ENCODE data around the gene SUPT20HL2. TPM values are rescaled to one million over a fixed set of nuclear protein-coding genes. Genes with fewer than 3 reads are reported as not detected.

The SUPT20HL2 gene
- total RNA-seq, 2 experiments from 2014 or later = not detected

DNA sequence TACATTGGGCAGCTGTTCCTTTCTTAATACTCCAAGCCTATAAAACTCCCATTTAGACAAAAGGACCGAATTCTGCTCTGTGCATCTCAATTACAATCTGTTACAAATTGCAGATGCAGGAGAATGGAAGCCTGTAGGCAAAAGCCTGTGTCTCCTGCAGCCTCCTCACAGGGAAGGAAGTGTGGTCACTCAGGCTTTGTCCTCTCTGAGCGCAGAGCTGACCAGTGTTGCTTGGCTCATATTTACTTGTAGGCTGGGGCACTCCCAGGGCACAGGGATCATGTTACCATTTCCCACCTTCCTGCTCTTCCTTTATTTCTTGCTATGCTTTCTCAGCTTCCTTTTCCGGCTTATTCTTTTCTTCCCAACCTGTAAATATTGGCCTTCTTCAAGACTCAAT is 15.7 kb downstream of the SUPT20HL2 start:
- Mint-ChIP-seq H3K4me3 (no peak overlapping the region), H3K4me1 (no peaks in the 10 kb centered on the region), H3K27me3 (no peaks in the 10 kb centered on the region), H3K27ac (no peak overlapping the region), H3K36me3 (no peaks in the 10 kb centered on the region), H3K9me3 (ENCODE audit: low read depth) (no peaks in the 10 kb centered on the region)
- no peak for DNase-seq
- CTCF ChIA-PET = no interaction called here
- no peak for ATAC-seq

DNA sequence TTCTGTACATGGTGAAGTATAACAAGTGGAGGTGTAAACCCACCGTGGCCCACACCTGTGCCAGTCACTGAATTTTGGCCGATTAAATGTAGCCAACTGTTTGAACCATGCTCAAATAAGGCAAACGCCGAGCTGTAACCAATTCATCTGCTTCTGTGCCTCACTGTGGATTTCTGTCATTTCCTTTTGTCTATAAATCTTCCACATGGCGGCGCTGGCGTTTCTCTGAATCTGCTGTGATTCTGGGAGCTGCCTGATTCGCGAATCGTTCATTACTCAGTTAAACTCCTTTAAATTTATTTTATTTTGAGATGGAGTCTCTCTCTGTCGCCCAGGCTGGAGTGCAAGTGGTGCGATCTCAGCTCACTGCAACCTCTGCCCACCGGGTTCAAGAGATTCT is 19.2 kb downstream of the SUPT20HL2 start:
- Mint-ChIP-seq H3K4me1 (no peaks in the 10 kb centered on the region), H3K4me3 (no peak overlapping the region), H3K36me3 (no peaks in the 10 kb centered on the region), H3K27ac (no peak overlapping the region), H3K27me3 (peaks cover 2% of the 10 kb centered on the region), H3K9me3 (ENCODE audit: low read depth) (no peaks in the 10 kb centered on the region)
- CTCF ChIA-PET = interaction anchor here (0.7 to 1.9 kb wide), 3 partner anchors 48 to 205 kb away, joined by 3 to 9 read pairs (median 3); no protein-coding TSS in a partner anchor
- no peak for ATAC-seq
- peak; percentile 52 for DNase-seq

GRCh38 chrX:24293412-24293811 is 20.5 kb downstream of the SUPT20HL2 start:
- H3K9me3 Mint-ChIP-seq (ENCODE audit: low read depth) = no peaks in the 10 kb centered on the region
- H3K4me3 Mint-ChIP-seq = no peak overlapping the region
- no peaks in the 10 kb centered on the region for H3K36me3 Mint-ChIP-seq
- peaks cover 2% of the 10 kb centered on the region for H3K27me3 Mint-ChIP-seq
- ATAC-seq = no peak
- CTCF ChIA-PET = interaction anchor here (1.9 kb wide), 1 partner anchor 77 kb away, joined by 9 read pairs; no protein-coding TSS in a partner anchor
- H3K4me1 Mint-ChIP-seq = no peaks in the 10 kb centered on the region
- no peak overlapping the region for H3K27ac Mint-ChIP-seq
- DNase-seq = no peak

DNA sequence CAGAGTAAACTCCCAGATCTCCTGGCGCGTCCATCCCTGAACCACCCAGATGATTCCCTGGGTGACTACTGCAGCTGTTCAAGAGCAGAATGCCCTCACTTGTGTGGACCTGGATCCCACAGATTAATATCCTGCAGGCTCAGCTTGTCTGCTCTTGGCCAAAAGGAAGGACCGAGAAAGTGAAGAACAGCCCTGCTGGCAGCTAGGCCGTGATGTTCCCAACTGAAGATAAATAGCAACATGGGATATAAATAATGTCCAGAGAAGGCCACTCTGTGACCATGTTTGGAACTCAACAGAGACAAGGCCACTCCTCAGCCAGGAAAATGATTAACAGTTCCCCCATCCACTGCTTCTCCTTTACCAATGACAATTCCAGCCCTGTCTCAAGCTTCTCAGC is 21.5 kb downstream of the SUPT20HL2 start:
- H3K36me3 Mint-ChIP-seq = no peaks in the 10 kb centered on the region
- H3K27me3 Mint-ChIP-seq = peaks cover 2% of the 10 kb centered on the region
- no peaks in the 10 kb centered on the region for H3K4me1 Mint-ChIP-seq
- no peak overlapping the region for H3K4me3 Mint-ChIP-seq
- ATAC-seq = no peak
- no peaks in the 10 kb centered on the region for H3K9me3 Mint-ChIP-seq (ENCODE audit: low read depth)
- DNase-seq = no peak
- no peak overlapping the region for H3K27ac Mint-ChIP-seq
- CTCF ChIA-PET = no interaction called here

DNA sequence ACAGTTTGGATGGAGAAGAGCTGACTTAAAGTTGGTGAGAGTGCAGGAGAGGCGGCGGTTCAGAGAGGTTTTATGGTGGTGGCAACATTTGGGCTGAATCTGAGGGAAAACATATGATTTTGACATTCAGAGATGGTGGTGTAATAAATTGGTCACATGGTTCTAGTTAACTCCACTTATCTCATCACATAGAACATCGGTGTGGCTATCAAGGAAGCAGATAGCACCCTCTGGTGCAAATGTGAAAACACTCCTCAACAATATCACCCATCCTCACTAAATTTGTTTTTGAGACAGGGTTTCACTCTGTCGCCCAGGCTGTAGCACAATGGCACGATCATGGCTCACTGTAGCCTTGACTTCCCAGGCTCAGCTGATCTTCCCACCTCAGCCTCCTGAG is 28.8 kb downstream of the SUPT20HL2 start:
- H3K27me3 Mint-ChIP-seq = peaks cover 18% of the 10 kb centered on the region
- H3K27ac Mint-ChIP-seq = no peak overlapping the region
- no peaks in the 10 kb centered on the region for H3K36me3 Mint-ChIP-seq
- CTCF ChIA-PET = no interaction called here
- H3K4me1 Mint-ChIP-seq = no peaks in the 10 kb centered on the region
- no peaks in the 10 kb centered on the region for H3K9me3 Mint-ChIP-seq (ENCODE audit: low read depth)
- no peak for DNase-seq
- H3K4me3 Mint-ChIP-seq = no peak overlapping the region
- no peak for ATAC-seq

DNA sequence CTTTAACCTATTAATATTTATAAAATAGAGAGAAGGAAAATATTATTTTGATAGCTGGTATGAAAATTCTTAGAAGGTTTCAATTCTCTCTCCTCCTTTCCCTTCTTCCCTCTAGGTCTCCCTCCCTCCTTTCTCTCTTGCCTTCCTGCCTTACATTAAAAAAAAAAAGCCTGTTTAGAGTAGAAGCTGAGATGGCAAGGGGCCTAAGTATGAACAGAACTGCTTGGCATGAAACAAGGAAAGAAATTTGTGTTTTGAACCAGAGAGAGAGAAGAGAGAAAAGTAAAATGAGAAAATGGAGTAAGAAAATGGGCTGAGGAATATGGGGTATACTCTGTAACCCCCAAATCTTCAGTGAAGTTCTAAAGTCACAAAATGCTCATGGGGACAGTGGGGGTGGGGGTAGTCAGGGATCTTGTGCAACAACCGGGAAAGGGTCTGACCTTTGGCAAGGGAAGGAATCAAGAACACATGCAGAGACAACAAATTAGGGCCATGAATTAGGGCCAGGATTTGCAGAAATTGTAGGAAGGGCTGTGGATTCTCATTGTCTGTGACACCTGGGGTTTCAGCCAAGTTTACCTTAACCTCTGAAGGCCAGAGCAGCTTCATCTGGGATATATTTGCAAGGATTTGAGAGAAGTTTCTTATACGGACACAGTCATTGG is 30.6 kb downstream of the SUPT20HL2 start:
- H3K36me3 Mint-ChIP-seq = no peaks in the 10 kb centered on the region
- CTCF ChIA-PET = no interaction called here
- no peak overlapping the region for H3K27ac Mint-ChIP-seq
- no peaks in the 10 kb centered on the region for H3K9me3 Mint-ChIP-seq (ENCODE audit: low read depth)
- peaks cover 15% of the 10 kb centered on the region for H3K27me3 Mint-ChIP-seq
- H3K4me3 Mint-ChIP-seq = no peak overlapping the region
- no peak for DNase-seq
- H3K4me1 Mint-ChIP-seq = no peaks in the 10 kb centered on the region
- ATAC-seq = no peak

DNA sequence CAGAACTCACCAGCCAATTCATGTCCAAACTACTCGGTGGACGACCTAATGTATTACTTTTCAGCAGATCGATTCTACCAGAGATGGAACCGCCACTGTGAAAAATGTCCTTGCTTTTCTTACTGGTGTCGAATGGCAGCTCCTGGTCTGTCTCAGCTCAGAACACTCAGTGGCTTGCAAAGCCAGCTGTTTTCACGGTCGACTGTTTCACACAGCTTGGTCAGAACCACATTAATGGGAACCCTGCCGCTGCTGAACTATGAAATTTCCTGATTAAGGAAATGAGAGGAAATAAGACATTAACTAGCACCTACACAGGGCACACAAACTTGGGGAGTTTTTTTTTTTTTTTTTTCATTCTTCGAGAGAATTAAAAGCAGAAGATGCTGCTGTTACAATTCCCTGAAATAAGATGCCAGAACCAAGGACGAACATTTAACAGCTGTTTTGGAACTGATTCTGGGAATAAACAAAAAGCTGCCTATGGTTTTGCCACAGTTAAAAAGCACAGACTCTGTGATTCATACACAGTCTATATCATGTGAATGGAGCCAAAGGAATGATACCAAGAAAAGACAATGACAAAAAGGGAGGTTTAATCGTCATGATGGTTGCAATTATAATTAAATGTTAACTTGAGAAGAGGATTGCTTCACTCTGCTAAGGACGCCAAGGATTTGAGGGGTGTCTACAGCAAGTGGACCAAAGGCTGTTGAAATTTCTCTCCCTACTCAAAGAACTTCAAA is 31.3 kb downstream of the SUPT20HL2 start:
- Mint-ChIP-seq H3K27me3 (peaks cover 15% of the 10 kb centered on the region), H3K4me1 (no peaks in the 10 kb centered on the region), H3K27ac (no peak overlapping the region), H3K36me3 (no peaks in the 10 kb centered on the region), H3K4me3 (no peak overlapping the region), H3K9me3 (ENCODE audit: low read depth) (no peaks in the 10 kb centered on the region)
- ATAC-seq (no peak), DNase-seq (no peak)
- CTCF ChIA-PET = no interaction called here

GRCh38 chrX:24277405-24277804 is 36.5 kb downstream of the SUPT20HL2 start:
- Mint-ChIP-seq H3K4me3 (no peak overlapping the region), H3K27me3 (peaks cover 8% of the 10 kb centered on the region), H3K9me3 (ENCODE audit: low read depth) (no peaks in the 10 kb centered on the region), H3K4me1 (no peaks in the 10 kb centered on the region), H3K27ac (no peak overlapping the region), H3K36me3 (no peaks in the 10 kb centered on the region)
- ATAC-seq = no peak
- DNase-seq = no peak
- CTCF ChIA-PET = interaction anchor here (0.6 kb wide), 1 partner anchor 947 kb away, joined by 3 read pairs; no protein-coding TSS in a partner anchor

GRCh38 chrX:24276015-24276414 is 37.9 kb downstream of the SUPT20HL2 start:
- H3K36me3 Mint-ChIP-seq = no peaks in the 10 kb centered on the region
- DNase-seq (no peak), ATAC-seq (no peak)
- no peak overlapping the region for H3K4me3 Mint-ChIP-seq
- H3K27ac Mint-ChIP-seq = no peak overlapping the region
- no peaks in the 10 kb centered on the region for H3K4me1 Mint-ChIP-seq
- H3K9me3 Mint-ChIP-seq (ENCODE audit: low read depth) = peaks cover under 1% of the 10 kb centered on the region
- CTCF ChIA-PET = no interaction called here
- H3K27me3 Mint-ChIP-seq = peaks cover 3% of the 10 kb centered on the region

GRCh38 chrX:24271262-24271661 is 42.6 kb downstream of the SUPT20HL2 start:
- H3K27me3 Mint-ChIP-seq = peaks cover 5% of the 10 kb centered on the region
- CTCF ChIA-PET = no interaction called here
- ATAC-seq (no peak), DNase-seq (no peak)
- H3K36me3 Mint-ChIP-seq = no peaks in the 10 kb centered on the region
- H3K27ac Mint-ChIP-seq = no peak overlapping the region
- peaks cover 2% of the 10 kb centered on the region for H3K9me3 Mint-ChIP-seq (ENCODE audit: low read depth)
- H3K4me3 Mint-ChIP-seq = no peak overlapping the region
- H3K4me1 Mint-ChIP-seq = no peaks in the 10 kb centered on the region

DNA sequence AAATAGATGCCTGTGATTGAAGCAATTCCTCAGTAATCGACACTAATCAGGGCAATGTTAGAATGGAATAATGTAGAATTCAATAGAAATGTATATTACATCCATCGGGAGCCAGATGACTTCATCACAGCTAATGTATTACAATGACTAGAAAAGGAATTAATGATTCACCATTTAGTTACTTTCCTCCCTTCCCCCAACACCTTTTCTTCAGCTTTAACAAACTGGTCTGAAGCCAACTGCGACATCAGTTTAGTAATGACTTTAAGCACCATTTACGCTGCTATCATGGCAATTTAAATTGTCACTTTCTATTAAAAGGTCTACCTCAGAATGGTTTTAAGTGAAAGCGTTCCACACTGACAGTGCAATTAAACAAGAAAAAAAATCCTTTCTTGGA is 45.1 kb downstream of the SUPT20HL2 start:
- peaks cover 2% of the 10 kb centered on the region for H3K9me3 Mint-ChIP-seq (ENCODE audit: low read depth)
- ATAC-seq = no peak
- CTCF ChIA-PET = no interaction called here
- no peaks in the 10 kb centered on the region for H3K36me3 Mint-ChIP-seq
- H3K4me1 Mint-ChIP-seq = peaks cover 4% of the 10 kb centered on the region
- no peak overlapping the region for H3K27ac Mint-ChIP-seq
- H3K4me3 Mint-ChIP-seq = no peak overlapping the region
- no peak for DNase-seq
- H3K27me3 Mint-ChIP-seq = peaks cover 5% of the 10 kb centered on the region

DNA sequence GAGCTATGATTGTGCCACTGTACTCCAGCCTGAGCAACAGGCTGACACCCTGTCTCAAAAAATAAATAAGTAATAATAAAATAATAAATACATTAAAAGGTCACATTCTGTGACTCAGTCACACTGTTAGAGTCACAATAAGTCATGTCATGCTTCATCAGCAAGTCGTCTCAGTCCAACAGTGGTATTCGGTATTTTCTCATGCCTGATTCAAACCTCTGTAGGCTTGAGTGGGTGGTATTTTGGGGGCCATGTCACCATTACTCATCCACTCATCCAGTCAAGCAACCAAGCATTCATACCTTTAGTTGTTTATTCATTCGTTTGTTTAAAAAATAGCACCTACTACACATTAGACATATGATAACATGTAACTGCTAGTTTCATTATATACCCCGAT is 46.9 kb downstream of the SUPT20HL2 start:
- H3K36me3 Mint-ChIP-seq = no peaks in the 10 kb centered on the region
- H3K9me3 Mint-ChIP-seq (ENCODE audit: low read depth) = peaks cover 2% of the 10 kb centered on the region
- peaks cover 5% of the 10 kb centered on the region for H3K27me3 Mint-ChIP-seq
- no peak overlapping the region for H3K27ac Mint-ChIP-seq
- DNase-seq (no peak), ATAC-seq (no peak)
- H3K4me1 Mint-ChIP-seq = peaks cover 6% of the 10 kb centered on the region
- H3K4me3 Mint-ChIP-seq = no peak overlapping the region
- CTCF ChIA-PET = no interaction called here

GRCh38 chrX:24264383-24264782 is 49.5 kb downstream of the SUPT20HL2 start:
- DNase-seq = no peak
- no peak for ATAC-seq
- Mint-ChIP-seq H3K27ac (no peak overlapping the region), H3K36me3 (no peaks in the 10 kb centered on the region), H3K4me3 (no peak overlapping the region), H3K9me3 (ENCODE audit: low read depth) (no peaks in the 10 kb centered on the region), H3K4me1 (peaks cover 14% of the 10 kb centered on the region), H3K27me3 (peaks cover 3% of the 10 kb centered on the region)
- CTCF ChIA-PET = no interaction called here

- Mint-ChIP-seq H3K27ac (no peak overlapping the region), H3K27me3 (no peaks in the 10 kb centered on the region)
Measured at GRCh38 chrX:24262309-24262708, 51.6 kb downstream of the SUPT20HL2 start.

More at GRCh38 chrX:24262309-24262708, 51.6 kb downstream of the SUPT20HL2 start:
- ATAC-seq (no peak), DNase-seq (no peak)
- CTCF ChIA-PET = no interaction called here
- H3K4me3 Mint-ChIP-seq = no peak overlapping the region
- no peaks in the 10 kb centered on the region for H3K9me3 Mint-ChIP-seq (ENCODE audit: low read depth)
- no peaks in the 10 kb centered on the region for H3K36me3 Mint-ChIP-seq
- H3K4me1 Mint-ChIP-seq = peaks cover 14% of the 10 kb centered on the region
